HepG2 (cell line): ENCODE measurements around the gene B4GALT3. TPM values are rescaled to one million over a fixed set of nuclear protein-coding genes. Genes with fewer than 3 reads are reported as not detected.
A peak's percentile ranks its signal among the peaks of the same experiment; 100 is the strongest.

ENCODE experiments used
- CSRNP1 ChIP-seq: sonication (generic); formaldehyde crosslinking; IDR thresholded peaks from 2 replicates; pipeline ENCODE4 v1.8.1; 2023; ENCODE audit warnings: mild to moderate bottlenecking, missing genetic modification reagents
- CTCF ChIP-seq: sonication (generic); formaldehyde crosslinking; IDR thresholded peaks from 2 replicates; pipeline ENCODE4 v1.5.0; 2020; ENCODE audit warnings: mild to moderate bottlenecking, missing genetic modification reagents, moderate library complexity
- IRX3 ChIP-seq: sonication (generic); formaldehyde crosslinking; IDR thresholded peaks from 2 replicates; pipeline ENCODE4 v1.8.1; 2023; ENCODE audit warnings: mild to moderate bottlenecking, low read depth, missing genetic modification reagents, borderline replicate concordance
- LCORL ChIP-seq, 2 experiments: fragments of 450-650 bp in 1 of 2; sonication (generic) in 1 of 2; formaldehyde crosslinking in 1 of 2; IDR thresholded peaks; 2 replicates each; pipeline versions ENCODE4 v1.5.0 to v1.6.1; 2017 to 2020; ENCODE audit warnings: antibody characterized with exemption in 1 of 2, missing genetic modification reagents in 1 of 2
- NFRKB ChIP-seq: fragments of 450-650 bp; IDR thresholded peaks from 2 replicates; pipeline ENCODE4 v1.6.1; 2017
- RAD51 ChIP-seq: fragments of 450-650 bp; IDR thresholded peaks from 2 replicates; pipeline ENCODE4 v1.6.1; 2016; ENCODE audit warnings: borderline replicate concordance
- REPIN1 ChIP-seq: sonication (generic); formaldehyde crosslinking; IDR thresholded peaks from 2 replicates; pipeline ENCODE4 v1.8.0; 2022; ENCODE audit warnings: missing genetic modification reagents, low read depth, mild to moderate bottlenecking, borderline replicate concordance
- SOX5 ChIP-seq: IDR thresholded peaks from 2 replicates; pipeline ENCODE4 v1.6.1; 2016; ENCODE audit warnings: borderline replicate concordance
- SP1 ChIP-seq, 2 experiments: fragments of 450-650 bp in 1 of 2; sonication (generic) in 1 of 2; formaldehyde crosslinking in 1 of 2; IDR thresholded peaks; 2 replicates each; pipeline versions ENCODE4 v1.4.0 to v1.6.1; 2016 to 2020; ENCODE audit warnings: missing genetic modification reagents in 1 of 2
- TAF15 ChIP-seq: fragments of 200-400 bp; formaldehyde crosslinking; IDR thresholded peaks from one replicate; pipeline ENCODE4 v1.6.1; 2018; ENCODE audit warnings: mild to moderate bottlenecking, low read depth, low read length; ENCODE audit not compliant: poor library complexity, severe bottlenecking
- XRCC5 ChIP-seq: fragments of 200-400 bp; formaldehyde crosslinking; optimal IDR thresholded peaks from 2 replicates; pipeline ENCODE3; 2017; ENCODE audit warnings: mild to moderate bottlenecking, low read length
- ZFP1 ChIP-seq: IDR thresholded peaks from 2 replicates; pipeline ENCODE4 v1.6.1; 2016
- ZNF143 ChIP-seq: sonication (generic); formaldehyde crosslinking; IDR thresholded peaks from 2 replicates; pipeline ENCODE4 v1.4.0; 2020; ENCODE audit warnings: missing genetic modification reagents
- ZNF235 ChIP-seq: sonication (generic); formaldehyde crosslinking; IDR thresholded peaks from 2 replicates; pipeline ENCODE4 v1.8.1; 2023; ENCODE audit warnings: mild to moderate bottlenecking, missing genetic modification reagents, borderline replicate concordance
- ZNF333 ChIP-seq: sonication (generic); formaldehyde crosslinking; IDR thresholded peaks from 2 replicates; pipeline ENCODE4 v1.4.0; 2020; ENCODE audit warnings: mild to moderate bottlenecking, missing genetic modification reagents, borderline replicate concordance
- ZNF460 ChIP-seq: sonication (generic); formaldehyde crosslinking; IDR thresholded peaks from 2 replicates; pipeline ENCODE4 v1.5.1; 2020; ENCODE audit warnings: missing genetic modification reagents, mild to moderate bottlenecking, borderline replicate concordance
- polyA plus RNA-seq, 8 experiments: library from polyadenylated mRNA; depleted of rRNA in 3 of 8; stranded (reverse) in 7 of 8; unstranded in 1 of 8; fragments of >200 nt; fragmentation: Illumina TruSeq in 4 of 8; extraction: Trizol in 4 of 8; gene quantifications; 2 replicates each; pipeline versions ENCODE4 v1.2.1 to v1.2.3, GENCODE V29; 2011 to 2016; ENCODE audit warnings: low read depth in 4 of 8, missing spikeins in 1 of 8, mixed read lengths in 1 of 8; ENCODE audit not compliant: insufficient read depth in 1 of 8
- total RNA-seq, 5 experiments: library from RNA; depleted of rRNA; stranded (reverse); fragments of >200 nt; fragmentation: Illumina TruSeq; extraction: Trizol; gene quantifications; 2 replicates each; pipeline ENCODE4 v1.2.3, GENCODE V29; 2016; ENCODE audit warnings: low read depth in 1 of 5
- TF ChIP-seq, protein P1 (sequence below): IDR thresholded peaks from 2 replicates; pipeline ENCODE4 v1.6.1; 2016; ENCODE audit warnings: missing genetic modification reagents, missing compliant biosample characterization
- TF ChIP-seq, protein P2 (sequence below): sonication (generic); formaldehyde crosslinking; conservative IDR thresholded peaks from 2 replicates; pipeline ENCODE4 v1.4.0; 2020; ENCODE audit warnings: missing genetic modification reagents
- TF ChIP-seq, protein P3 (sequence below): sonication (generic); formaldehyde crosslinking; IDR thresholded peaks from 2 replicates; pipeline ENCODE4 v1.4.0; 2020; ENCODE audit warnings: missing genetic modification reagents

Gene B4GALT3
- total and polyA plus RNA-seq, 2 of the 13 experiments (the other 11 are each of a cell fraction or from before 2014, with no cell fraction given): 35.6 to 40.4 TPM

DNA sequence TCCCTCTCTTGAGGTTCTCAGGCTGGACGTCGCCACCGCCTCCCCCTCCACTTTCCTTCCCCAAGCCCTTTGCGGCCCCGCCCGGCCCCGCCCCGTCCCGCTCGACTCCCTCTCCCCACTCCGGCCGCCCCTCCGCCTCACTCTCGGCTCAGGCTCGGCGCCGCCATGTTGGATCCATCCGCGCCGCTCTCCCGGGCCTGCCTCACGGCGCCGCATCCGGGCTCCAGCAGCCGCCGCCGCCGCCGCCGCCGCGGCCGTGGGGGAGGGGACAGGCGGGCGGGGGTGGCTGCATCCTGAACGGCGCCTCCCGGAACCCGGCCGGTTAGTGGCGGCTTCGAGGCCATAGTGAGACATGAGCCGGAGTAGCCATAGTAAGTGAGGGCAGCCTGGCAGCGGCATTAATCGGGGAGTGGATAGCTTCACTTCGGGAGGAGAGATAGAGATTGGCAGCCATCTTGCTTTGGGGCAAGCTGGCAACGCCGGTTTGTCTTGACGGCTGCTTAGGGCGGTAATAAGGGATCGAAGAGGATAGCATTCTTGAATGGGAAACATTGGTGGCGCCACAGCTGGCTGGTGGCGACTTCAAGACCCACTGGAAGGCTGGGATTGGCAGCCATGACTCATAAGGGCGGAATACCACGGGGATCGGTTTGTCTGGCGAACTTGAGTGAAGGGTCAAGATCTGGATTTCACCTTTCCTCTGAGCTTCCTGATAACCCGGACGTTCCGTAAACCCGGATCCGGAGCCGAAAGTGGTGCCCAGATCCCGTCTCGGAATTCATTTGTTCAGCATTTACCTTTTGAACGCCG, 44.7 kb downstream of the B4GALT3 start, which contains the start of gene DEDD (continued):
- TF ChIP-seq CSRNP1 (CRISPR knock-in tag) (0 out of 2 replicates have a peak, but pooled peaks have one; percentile 43), ZNF333 (CRISPR knock-in tag) (0 out of 2 replicates have a peak, but pooled peaks have one; percentile 56), ZFP1 (CRISPR knock-in tag) (0 out of 2 replicates have a peak, but pooled peaks have one; percentile 44), SP1 (IDR thresholded peaks at IDR 0.05) (no peak), SP1 (CRISPR knock-in tag; IDR thresholded peaks at IDR 0.05) (peak; percentile 9; the same call in 1 of the 2 replicates), ZNF143 (CRISPR knock-in tag) (peak; percentile 68), NFRKB (peak; percentile 53), LCORL (IDR thresholded peaks at IDR 0.05) (no peak), LCORL (CRISPR knock-in tag; IDR thresholded peaks at IDR 0.05) (0 out of 2 replicates have a peak, but pooled peaks have one; percentile 28), REPIN1 (CRISPR knock-in tag) (peak; percentile 70), TAF15 (peak; percentile 24), ZNF460 (CRISPR knock-in tag) (peak; percentile 12; the same call in 1 of the 2 replicates), XRCC5 (peak; percentile 49), RAD51 (no peak), IRX3 (CRISPR knock-in tag) (0 out of 2 replicates have a peak, but pooled peaks have one; percentile 46), SOX5 (no peak; the same call in 1 of the 2 replicates), CTCF (CRISPR knock-in tag) (peak; percentile 43; the same call in 1 of the 2 replicates), ZNF235 (CRISPR knock-in tag) (no peak)
- TF ChIP-seq, protein P1, sequence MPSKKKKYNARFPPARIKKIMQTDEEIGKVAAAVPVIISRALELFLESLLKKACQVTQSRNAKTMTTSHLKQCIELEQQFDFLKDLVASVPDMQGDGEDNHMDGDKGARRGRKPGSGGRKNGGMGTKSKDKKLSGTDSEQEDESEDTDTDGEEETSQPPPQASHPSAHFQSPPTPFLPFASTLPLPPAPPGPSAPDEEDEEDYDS (CRISPR knock-in tag): peak; percentile 9; the same call in 1 of the 2 replicates
- TF ChIP-seq, protein P2, sequence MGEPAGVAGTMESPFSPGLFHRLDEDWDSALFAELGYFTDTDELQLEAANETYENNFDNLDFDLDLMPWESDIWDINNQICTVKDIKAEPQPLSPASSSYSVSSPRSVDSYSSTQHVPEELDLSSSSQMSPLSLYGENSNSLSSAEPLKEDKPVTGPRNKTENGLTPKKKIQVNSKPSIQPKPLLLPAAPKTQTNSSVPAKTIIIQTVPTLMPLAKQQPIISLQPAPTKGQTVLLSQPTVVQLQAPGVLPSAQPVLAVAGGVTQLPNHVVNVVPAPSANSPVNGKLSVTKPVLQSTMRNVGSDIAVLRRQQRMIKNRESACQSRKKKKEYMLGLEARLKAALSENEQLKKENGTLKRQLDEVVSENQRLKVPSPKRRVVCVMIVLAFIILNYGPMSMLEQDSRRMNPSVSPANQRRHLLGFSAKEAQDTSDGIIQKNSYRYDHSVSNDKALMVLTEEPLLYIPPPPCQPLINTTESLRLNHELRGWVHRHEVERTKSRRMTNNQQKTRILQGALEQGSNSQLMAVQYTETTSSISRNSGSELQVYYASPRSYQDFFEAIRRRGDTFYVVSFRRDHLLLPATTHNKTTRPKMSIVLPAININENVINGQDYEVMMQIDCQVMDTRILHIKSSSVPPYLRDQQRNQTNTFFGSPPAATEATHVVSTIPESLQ: 0 out of 2 replicates have a peak, but pooled peaks have one; percentile 34
- TF ChIP-seq, protein P3, sequence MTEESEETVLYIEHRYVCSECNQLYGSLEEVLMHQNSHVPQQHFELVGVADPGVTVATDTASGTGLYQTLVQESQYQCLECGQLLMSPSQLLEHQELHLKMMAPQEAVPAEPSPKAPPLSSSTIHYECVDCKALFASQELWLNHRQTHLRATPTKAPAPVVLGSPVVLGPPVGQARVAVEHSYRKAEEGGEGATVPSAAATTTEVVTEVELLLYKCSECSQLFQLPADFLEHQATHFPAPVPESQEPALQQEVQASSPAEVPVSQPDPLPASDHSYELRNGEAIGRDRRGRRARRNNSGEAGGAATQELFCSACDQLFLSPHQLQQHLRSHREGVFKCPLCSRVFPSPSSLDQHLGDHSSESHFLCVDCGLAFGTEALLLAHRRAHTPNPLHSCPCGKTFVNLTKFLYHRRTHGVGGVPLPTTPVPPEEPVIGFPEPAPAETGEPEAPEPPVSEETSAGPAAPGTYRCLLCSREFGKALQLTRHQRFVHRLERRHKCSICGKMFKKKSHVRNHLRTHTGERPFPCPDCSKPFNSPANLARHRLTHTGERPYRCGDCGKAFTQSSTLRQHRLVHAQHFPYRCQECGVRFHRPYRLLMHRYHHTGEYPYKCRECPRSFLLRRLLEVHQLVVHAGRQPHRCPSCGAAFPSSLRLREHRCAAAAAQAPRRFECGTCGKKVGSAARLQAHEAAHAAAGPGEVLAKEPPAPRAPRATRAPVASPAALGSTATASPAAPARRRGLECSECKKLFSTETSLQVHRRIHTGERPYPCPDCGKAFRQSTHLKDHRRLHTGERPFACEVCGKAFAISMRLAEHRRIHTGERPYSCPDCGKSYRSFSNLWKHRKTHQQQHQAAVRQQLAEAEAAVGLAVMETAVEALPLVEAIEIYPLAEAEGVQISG (CRISPR knock-in tag): peak; percentile 93
